Chondrocyte (in vitro differentiated cells): ENCODE results near the gene C13orf46. TPM values are rescaled to one million over a fixed set of nuclear protein-coding genes. Genes with fewer than 3 reads are reported as not detected.
A peak's percentile ranks its signal among the peaks of the same experiment; 100 is the strongest.

Experiments
- DNase-seq: peaks from one replicate; pipeline ENCODE4 v3.0.0; 2021; ENCODE audit warnings: mixed read lengths, low spot score
- H3K27ac Mint-ChIP-seq: one replicate; pipeline ENCODE4 v1.8.0; 2021; ENCODE audit warnings: mild to moderate bottlenecking, moderate library complexity, mixed read lengths; ENCODE audit not compliant: unreplicated experiment
- H3K27me3 Mint-ChIP-seq: 2 replicates; pipeline ENCODE4 v1.8.0; 2021; ENCODE audit warnings: low read depth, mixed read lengths
- H3K36me3 Mint-ChIP-seq: 2 replicates; pipeline ENCODE4 v1.8.0; 2021; ENCODE audit warnings: low read depth, mixed read lengths
- H3K4me1 Mint-ChIP-seq: 2 replicates; pipeline ENCODE4 v1.8.0; 2021; ENCODE audit warnings: low read depth, mild to moderate bottlenecking, mixed read lengths
- H3K4me3 Mint-ChIP-seq: one replicate; pipeline ENCODE4 v1.8.0; 2021; ENCODE audit warnings: mild to moderate bottlenecking, moderate library complexity, mixed read lengths; ENCODE audit not compliant: unreplicated experiment
- H3K9me3 Mint-ChIP-seq: 2 replicates; pipeline ENCODE4 v1.8.0; 2021; ENCODE audit warnings: low read depth, mixed read lengths
- total RNA-seq: library from RNA; stranded (reverse); gene quantifications from 3 replicates; pipeline ENCODE4 v1.2.1, GENCODE V29; 2021
- TF ChIP-seq, protein P1 (sequence below): fragments of 200-600 bp; sonication (generic); IDR thresholded peaks from 2 replicates; pipeline ENCODE4 v1.5.0; 2021; ENCODE audit warnings: antibody characterized with exemption, mild to moderate bottlenecking, moderate library complexity

Gene C13orf46
- total RNA-seq, 1 donor from 2014 or later = 2.2 TPM

DNA sequence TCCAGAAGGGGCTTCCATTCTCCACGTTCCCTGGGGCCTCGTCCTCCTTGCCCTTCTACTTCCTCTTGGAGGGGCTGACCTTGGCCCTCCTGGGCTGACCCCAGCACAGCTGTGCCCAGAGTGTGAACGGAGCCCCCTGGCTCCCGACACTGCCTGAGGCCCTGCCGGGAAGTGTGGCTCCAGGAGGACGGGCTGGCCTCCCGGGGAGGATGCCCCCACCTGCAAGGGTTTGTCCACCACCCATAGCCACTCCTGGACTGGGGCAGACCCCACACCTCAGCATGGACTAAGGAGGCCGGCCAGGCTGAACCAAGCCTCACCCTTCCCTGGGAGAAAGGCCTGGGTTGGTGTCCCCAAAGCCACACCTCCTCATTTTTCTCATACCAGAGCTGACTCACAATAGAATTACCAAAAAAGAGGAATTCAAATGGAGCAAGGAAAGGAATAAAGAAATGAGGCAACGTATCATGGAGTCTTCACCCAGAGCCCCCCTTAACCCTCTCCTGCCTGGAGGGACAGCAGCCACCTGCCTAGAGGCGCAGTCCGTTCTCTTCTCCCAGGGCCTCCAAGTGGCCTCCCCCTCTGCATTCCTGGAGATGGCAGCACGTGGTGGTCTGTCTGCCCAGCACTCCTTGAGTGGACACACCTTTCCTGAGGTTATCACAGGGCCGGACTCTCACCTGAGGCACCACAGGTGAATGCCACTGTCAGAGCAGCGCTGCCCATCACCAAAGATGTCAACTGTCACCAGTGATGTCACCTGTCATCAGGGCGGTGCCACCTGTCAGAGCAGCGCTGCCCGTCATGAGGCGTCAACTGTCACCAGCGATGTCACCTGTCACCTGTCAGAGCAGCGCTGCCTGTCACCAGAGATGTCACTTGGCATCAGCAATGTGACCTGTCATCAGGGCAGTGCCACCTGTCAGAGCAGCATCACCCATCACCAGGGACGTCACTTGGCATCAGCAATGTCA is 3.1 kb upstream of the C13orf46 start:
- Mint-ChIP-seq H3K9me3 (no peaks in the 10 kb centered on the region), H3K27ac (no peak overlapping the region), H3K4me3 (no peak overlapping the region), H3K4me1 (peaks cover 30% of the 10 kb centered on the region), H3K27me3 (no peaks in the 10 kb centered on the region), H3K36me3 (peaks cover 21% of the 10 kb centered on the region)
- DNase-seq = peak; percentile 83
- TF ChIP-seq, protein P1, sequence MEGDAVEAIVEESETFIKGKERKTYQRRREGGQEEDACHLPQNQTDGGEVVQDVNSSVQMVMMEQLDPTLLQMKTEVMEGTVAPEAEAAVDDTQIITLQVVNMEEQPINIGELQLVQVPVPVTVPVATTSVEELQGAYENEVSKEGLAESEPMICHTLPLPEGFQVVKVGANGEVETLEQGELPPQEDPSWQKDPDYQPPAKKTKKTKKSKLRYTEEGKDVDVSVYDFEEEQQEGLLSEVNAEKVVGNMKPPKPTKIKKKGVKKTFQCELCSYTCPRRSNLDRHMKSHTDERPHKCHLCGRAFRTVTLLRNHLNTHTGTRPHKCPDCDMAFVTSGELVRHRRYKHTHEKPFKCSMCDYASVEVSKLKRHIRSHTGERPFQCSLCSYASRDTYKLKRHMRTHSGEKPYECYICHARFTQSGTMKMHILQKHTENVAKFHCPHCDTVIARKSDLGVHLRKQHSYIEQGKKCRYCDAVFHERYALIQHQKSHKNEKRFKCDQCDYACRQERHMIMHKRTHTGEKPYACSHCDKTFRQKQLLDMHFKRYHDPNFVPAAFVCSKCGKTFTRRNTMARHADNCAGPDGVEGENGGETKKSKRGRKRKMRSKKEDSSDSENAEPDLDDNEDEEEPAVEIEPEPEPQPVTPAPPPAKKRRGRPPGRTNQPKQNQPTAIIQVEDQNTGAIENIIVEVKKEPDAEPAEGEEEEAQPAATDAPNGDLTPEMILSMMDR = no peak

DNA sequence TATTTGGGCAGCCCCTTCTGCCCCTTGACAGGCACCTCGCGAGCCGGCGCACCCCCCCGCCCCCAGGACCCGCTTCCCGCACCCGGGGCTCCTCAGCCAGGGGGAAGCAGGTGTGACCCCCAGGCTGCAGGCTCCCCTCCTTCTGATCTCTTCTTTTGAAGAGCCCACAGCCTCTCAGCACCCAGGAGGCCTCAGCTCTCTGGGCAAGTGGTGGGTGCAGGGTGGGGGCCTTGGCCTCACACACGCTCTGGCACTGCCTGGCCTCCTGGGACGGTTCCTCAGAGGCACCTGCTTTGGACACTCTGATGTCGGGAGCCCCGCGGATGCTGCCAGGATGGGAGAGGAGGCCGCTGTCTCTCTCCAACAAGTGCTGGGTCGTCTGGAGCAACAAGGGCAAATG is 1.5 kb upstream of the C13orf46 start:
- H3K4me3 Mint-ChIP-seq = no peak overlapping the region
- peaks cover 23% of the 10 kb centered on the region for H3K4me1 Mint-ChIP-seq
- TF ChIP-seq, protein P1 = no peak
- peak overlapping the region; percentile 5 for H3K27ac Mint-ChIP-seq
- H3K9me3 Mint-ChIP-seq = no peaks in the 10 kb centered on the region
- DNase-seq = peak; percentile 86
- H3K36me3 Mint-ChIP-seq = peaks cover 18% of the 10 kb centered on the region
- H3K27me3 Mint-ChIP-seq = no peaks in the 10 kb centered on the region

- DNase-seq = peak; percentile 83
- Mint-ChIP-seq H3K27me3 (no peaks in the 10 kb centered on the region), H3K36me3 (peaks cover 12% of the 10 kb centered on the region), H3K27ac (no peak overlapping the region), H3K4me1 (peaks cover 22% of the 10 kb centered on the region), H3K9me3 (no peaks in the 10 kb centered on the region), H3K4me3 (no peak overlapping the region)
- TF ChIP-seq, protein P1 = no peak
These were observed 717 bp upstream of the C13orf46 start for GRCh38 chr13:113974304-113975281.

GRCh38 chr13:113972451-113973217 is 1.2 kb downstream of the C13orf46 start:
- H3K27ac Mint-ChIP-seq = no peak overlapping the region

More at GRCh38 chr13:113972451-113973217, 1.2 kb downstream of the C13orf46 start:
- H3K27me3 Mint-ChIP-seq = no peaks in the 10 kb centered on the region
- DNase-seq = peak; percentile 79
- TF ChIP-seq, protein P1 = no peak
- no peaks in the 10 kb centered on the region for H3K9me3 Mint-ChIP-seq
- H3K4me1 Mint-ChIP-seq = peaks cover 15% of the 10 kb centered on the region
- H3K36me3 Mint-ChIP-seq = peaks cover 5% of the 10 kb centered on the region
- no peak overlapping the region for H3K4me3 Mint-ChIP-seq
